IMR-90 (cell line): Measurements from ENCODE around the gene SLC25A12. TPM values are rescaled to one million over a fixed set of nuclear protein-coding genes. Genes with fewer than 3 reads are reported as not detected.

Experiments
- ATAC-seq: fragments of 200-7000 bp; cut with Tn5 transposase; 2 replicates; pipeline ENCODE4 v1.9.1; 2020; ENCODE audit warnings: low read depth, mild to moderate bottlenecking, moderate library complexity
- BruUV-seq: library from RNA; stranded (reverse); fragments of 400-500 nt; replicated peaks from 2 replicates; lab custom pipeline; 2021; lab: Mats Ljungman, UMichigan
- CTCF ChIA-PET: fragments of 300-600 bp; formaldehyde crosslinking; extraction: SDS; loops from one replicate; lab custom pipeline; 2021; ENCODE audit warnings: antibody characterized with exemption; lab: Yijun Ruan, JAX
- POLR2A ChIA-PET: fragments of 300-600 bp; sonication (Branson Sonifier 250); formaldehyde crosslinking; loops from one replicate; lab custom pipeline; 2022; ENCODE audit warnings: antibody characterized with exemption; ENCODE audit not compliant: unreplicated experiment; lab: Charles Lee
- DNase-seq: peaks from one replicate; pipeline ENCODE4 v3.0.0; 2013
- H2AFZ ChIP-seq: replicated peaks from 2 replicates; pipeline ENCODE3; 2013; ENCODE audit warnings: low read length, mild to moderate bottlenecking; ENCODE audit not compliant: poor library complexity
- H2AK5ac ChIP-seq: 2 replicates; pipeline ENCODE4 v1.6.1; 2013; ENCODE audit warnings: low read depth, low read length, inconsistent platforms
- H2AK9ac ChIP-seq: replicated peaks from 2 replicates; pipeline ENCODE3; 2013; ENCODE audit warnings: mild to moderate bottlenecking, low read depth, low read length, moderate library complexity; ENCODE audit not compliant: poor library complexity
- H2BK120ac ChIP-seq: 2 replicates; pipeline ENCODE4 v1.6.1; 2013; ENCODE audit warnings: low read depth, low read length, inconsistent platforms
- H2BK15ac ChIP-seq: 3 replicates; pipeline ENCODE4 v1.6.1; 2013; ENCODE audit warnings: low read depth, low read length, inconsistent platforms
- H2BK20ac ChIP-seq: 2 replicates; pipeline ENCODE4 v1.6.1; 2013; ENCODE audit warnings: low read depth, mild to moderate bottlenecking, inconsistent platforms, low read length, moderate library complexity
- H2BK5ac ChIP-seq: 2 replicates; pipeline ENCODE4 v1.6.1; 2013; ENCODE audit warnings: mild to moderate bottlenecking, low read depth, low read length, inconsistent platforms; ENCODE audit not compliant: poor library complexity, severe bottlenecking
- H3K14ac ChIP-seq: replicated peaks from 2 replicates; pipeline ENCODE4 v1.6.1; 2013; ENCODE audit warnings: low read depth, low read length, inconsistent platforms
- H3K18ac ChIP-seq: 2 replicates; pipeline ENCODE4 v1.6.1; 2013; ENCODE audit warnings: low read depth, low read length, control low read depth
- H3K23ac ChIP-seq: 2 replicates; pipeline ENCODE4 v1.6.1; 2013; ENCODE audit warnings: low read depth, low read length, inconsistent platforms
- H3K27ac ChIP-seq: 2 replicates; pipeline ENCODE4 v1.5.1; 2013; ENCODE audit warnings: mild to moderate bottlenecking, control low read depth, low read length; ENCODE audit not compliant: insufficient read depth
- H3K27me3 ChIP-seq: 2 replicates; pipeline ENCODE4 v1.6.1; 2013; ENCODE audit warnings: low read length; ENCODE audit not compliant: control insufficient read depth, insufficient read depth
- H3K36me3 ChIP-seq: 2 replicates; pipeline ENCODE4 v1.6.1; 2013; ENCODE audit warnings: low read length, mixed read lengths; ENCODE audit not compliant: control insufficient read depth, insufficient read depth
- H3K4ac ChIP-seq: 2 replicates; pipeline ENCODE4 v1.6.1; 2013; ENCODE audit warnings: low read depth, low read length, inconsistent platforms
- H3K4me1 ChIP-seq: 2 replicates; pipeline ENCODE4 v1.6.1; 2013; ENCODE audit warnings: low read length, mixed read lengths; ENCODE audit not compliant: control insufficient read depth, insufficient read depth
- H3K4me2 ChIP-seq: 2 replicates; pipeline ENCODE4 v1.6.1; 2013; ENCODE audit warnings: low read depth, mild to moderate bottlenecking, control low read depth, low read length, moderate library complexity
- H3K4me3 ChIP-seq: 2 replicates; pipeline ENCODE4 v1.5.1; 2013; ENCODE audit warnings: low read depth, mild to moderate bottlenecking, control low read depth, low read length, moderate library complexity; ENCODE audit not compliant: insufficient read depth
- H3K56ac ChIP-seq: 2 replicates; pipeline ENCODE4 v1.6.1; 2013; ENCODE audit warnings: low read length, inconsistent platforms; ENCODE audit not compliant: insufficient read depth; ENCODE audit errors: extremely low read depth
- H3K79me1 ChIP-seq, 2 experiments: 2 replicates each; pipeline ENCODE4 v1.6.1; 2013; ENCODE audit warnings: low read length in 2 of 2, inconsistent platforms in 1 of 2, low read depth in 1 of 2
- H3K9ac ChIP-seq: 2 replicates; pipeline ENCODE4 v1.6.1; 2013; ENCODE audit warnings: low read depth, low read length, control low read depth
- H3K9me1 ChIP-seq: 2 replicates; pipeline ENCODE4 v1.6.1; 2013; ENCODE audit warnings: low read length, inconsistent platforms; ENCODE audit not compliant: insufficient read depth
- H3K9me3 ChIP-seq: 2 replicates; pipeline ENCODE4 v1.6.1; 2013; ENCODE audit warnings: low read length; ENCODE audit not compliant: control insufficient read depth, insufficient read depth
- H4K20me1 ChIP-seq: 2 replicates; pipeline ENCODE4 v1.6.1; 2013; ENCODE audit warnings: low read length, inconsistent platforms; ENCODE audit not compliant: insufficient read depth
- H4K5ac ChIP-seq: 2 replicates; pipeline ENCODE4 v1.6.1; 2013; ENCODE audit warnings: mild to moderate bottlenecking, low read depth, low read length, control low read depth
- H4K8ac ChIP-seq, 2 experiments: 2 replicates each; pipeline ENCODE4 v1.6.1; 2013; ENCODE audit warnings: low read depth in 2 of 2, low read length in 2 of 2, control low read depth in 1 of 2, inconsistent platforms in 1 of 2
- H4K91ac ChIP-seq: 2 replicates; pipeline ENCODE4 v1.6.1; 2013; ENCODE audit warnings: low read depth, low read length, inconsistent platforms; ENCODE audit not compliant: insufficient read depth
- BHLHE40 ChIP-seq: fragments of 150-350 bp; IDR thresholded peaks from 2 replicates; pipeline ENCODE4 v1.6.1; 2016; ENCODE audit warnings: mild to moderate bottlenecking, low read depth, low read length
- CHD1 ChIP-seq: IDR thresholded peaks from 2 replicates; pipeline ENCODE4 v1.6.1; 2012; ENCODE audit warnings: low read depth, low read length, improper control_type of control experiment
- FOS ChIP-seq: fragments of 150-350 bp; IDR thresholded peaks from 2 replicates; pipeline ENCODE4 v1.6.1; 2016; ENCODE audit warnings: low read depth, low read length
- MAFK ChIP-seq: IDR thresholded peaks from 2 replicates; pipeline ENCODE4 v1.6.1; 2012; ENCODE audit warnings: low read depth, low read length, improper control_type of control experiment
- MAZ ChIP-seq: IDR thresholded peaks from 2 replicates; pipeline ENCODE4 v1.6.1; 2012; ENCODE audit warnings: low read depth, mild to moderate bottlenecking, low read length, improper control_type of control experiment, moderate library complexity, borderline replicate concordance
- NFE2L2 ChIP-seq: fragments of 150-350 bp; IDR thresholded peaks from 2 replicates; pipeline ENCODE4 v1.6.1; 2016; ENCODE audit warnings: low read depth, mild to moderate bottlenecking, low read length
- RAD21 ChIP-seq: IDR thresholded peaks from 2 replicates; pipeline ENCODE4 v1.6.1; 2012; ENCODE audit warnings: low read length, improper control_type of control experiment
- RCOR1 ChIP-seq: IDR thresholded peaks from 2 replicates; pipeline ENCODE4 v1.6.1; 2012; ENCODE audit warnings: mild to moderate bottlenecking, low read length, improper control_type of control experiment; ENCODE audit not compliant: insufficient replicate concordance
- RFX5 ChIP-seq: IDR thresholded peaks from 2 replicates; pipeline ENCODE4 v1.8.0; 2012; ENCODE audit warnings: low read depth, mild to moderate bottlenecking, low read length, moderate library complexity
- SMC3 ChIP-seq: fragments of 150-350 bp; IDR thresholded peaks from 2 replicates; pipeline ENCODE4 v1.6.1; 2016; ENCODE audit warnings: low read depth, mild to moderate bottlenecking, antibody characterized with exemption, low read length, moderate library complexity
- WGBS, 2 experiments: methylation state at CpG; one replicate each; pipeline versions ENCODE4 v1.1.5 to v1.1.7; 2013; ENCODE audit warnings: missing lambda C conversion rate in 2 of 2; ENCODE audit not compliant: insufficient read length in 1 of 2; ENCODE audit errors: extremely low coverage in 2 of 2; 5-methylcytosine and 5-hydroxymethylcytosine counted together
- dilution Hi-C: fragments of 300-500 bp; cut with HindIII; formaldehyde crosslinking; loops from one replicate; pipeline ENCODE4 v1.14.3; 2018; ENCODE audit warnings: low sequenced_read_pairs; ENCODE audit not compliant: unreplicated experiment
- in situ Hi-C: fragments of 300-500 bp; cut with MboI; formaldehyde crosslinking; loops from 3 replicates; pipeline ENCODE4 v1.14.3; 2019; ENCODE audit warnings: low sequenced_read_pairs, inconsistent platforms, mixed read lengths
- intact Hi-C: fragments of 100-400 bp; cut with micrococcal nuclease; formaldehyde crosslinking; loops from 2 replicates; pipeline ENCODE4 v1.10.0; 2022
- polyA plus RNA-seq, 3 experiments: library from polyadenylated mRNA; depleted of rRNA; stranded (reverse); fragments of >200 nt; gene quantifications; 2 replicates each; pipeline ENCODE4 v1.2.3, GENCODE V29; 2012; ENCODE audit warnings: low replicate concordance in 1 of 3
- total RNA-seq: library from RNA; depleted of rRNA; stranded (reverse); fragments of >200 nt; gene quantifications from 2 replicates; pipeline ENCODE4 v1.2.3, GENCODE V29; 2012
- TF ChIP-seq, protein P1 (sequence below): fragments of 150-350 bp; IDR thresholded peaks from 2 replicates; pipeline ENCODE4 v1.6.1; 2016; ENCODE audit warnings: low read depth, mild to moderate bottlenecking, low read length, moderate library complexity, borderline replicate concordance
- TF ChIP-seq, protein P2 (sequence below): conservative IDR thresholded peaks from 2 replicates; pipeline ENCODE4 v1.5.1; 2012; ENCODE audit warnings: mild to moderate bottlenecking, low read depth, low read length, improper control_type of control experiment

SLC25A12 gene
- total and polyA plus RNA-seq, 2 of the 4 experiments (the other 2 are of a cell fraction): 16.3 to 17.6 TPM

DNA sequence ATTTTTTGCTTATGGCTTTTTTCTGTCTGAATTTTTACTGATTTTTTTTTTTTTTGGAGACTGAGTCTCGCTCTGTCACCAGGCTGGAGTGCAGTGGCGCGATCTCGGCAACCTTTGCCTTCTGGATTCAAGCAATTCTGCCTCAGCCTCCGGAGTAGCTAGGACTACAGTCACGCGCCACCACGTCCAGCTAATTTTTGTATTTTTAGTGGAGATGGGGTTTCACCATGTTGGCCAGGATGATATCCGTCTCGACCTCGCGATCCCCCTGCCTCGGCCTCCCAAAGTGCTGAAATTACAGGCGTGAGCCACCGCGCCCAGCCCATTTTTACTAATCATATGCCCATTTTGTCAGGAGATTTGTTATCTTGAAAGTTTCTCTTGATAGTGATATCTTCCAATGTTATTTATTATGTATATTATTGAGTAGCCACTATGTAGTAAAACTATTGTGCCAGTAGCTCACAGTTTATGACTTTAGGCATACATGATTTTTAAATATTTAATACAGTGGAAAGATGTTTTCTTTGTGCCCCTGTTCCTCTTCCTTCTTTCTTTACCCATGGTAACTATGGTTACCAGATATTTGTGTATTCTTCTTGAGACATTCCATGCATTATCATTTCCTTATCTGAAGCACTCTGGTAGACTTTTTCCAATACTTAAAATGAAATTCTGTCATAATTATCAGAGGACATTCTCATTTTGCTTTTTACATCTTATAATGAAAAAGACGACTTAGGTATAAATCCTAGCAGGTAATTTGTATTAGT is 30.3 kb upstream of the SLC25A12 start:
- Histone ChIP-seq H4K20me1 (no peaks in the 10 kb centered on the region), H2BK120ac (no peak overlapping the region), H3K9ac (no peak overlapping the region), H3K4me1 (no peaks in the 10 kb centered on the region), H3K9me3 (no peaks in the 10 kb centered on the region), H3K4me2 (no peak overlapping the region), H4K5ac (no peak overlapping the region), H2BK5ac (no peak overlapping the region), H3K4me3 (no peak overlapping the region), H3K23ac (no peak overlapping the region), H3K36me3 (peaks cover 2% of the 10 kb centered on the region; the same call in 1 of the 2 replicates), H3K27ac (no peak overlapping the region), H2BK15ac (no peak overlapping the region), H3K4ac (no peak overlapping the region), H2AFZ (no peak overlapping the region), H3K9me1 (no peaks in the 10 kb centered on the region), H3K18ac (no peak overlapping the region), H2AK9ac (no peak overlapping the region), H4K8ac (no peak overlapping the region), H4K91ac (no peak overlapping the region), H3K79me1 (peaks cover 13 to 23% of the 10 kb centered on the region in 2 experiments), H2AK5ac (no peak overlapping the region), H3K27me3 (no peaks in the 10 kb centered on the region), H3K56ac (no peak overlapping the region), H2BK20ac (no peak overlapping the region), H3K14ac (no peak overlapping the region)
- dilution Hi-C loops: no loop called here
- in situ Hi-C loops: no loop called here
- ChIA-PET CTCF (interaction anchor here (1.5 kb wide), 1 partner anchor 16 kb away, joined by 3 read pairs; no protein-coding TSS in a partner anchor), POLR2A (no interaction called here)
- no peak for DNase-seq
- BruUV-seq: no TSS peak
- no peak for ATAC-seq
- WGBS, 2 experiments: no CpG with 5 or more reads among the region's 17 CpGs
- TF ChIP-seq RFX5: no peak
- no peak for TF ChIP-seq NFE2L2
- no peak for TF ChIP-seq CHD1
- TF ChIP-seq MAFK: no peak
- TF ChIP-seq RAD21: no peak
- no peak for TF ChIP-seq MAZ
- TF ChIP-seq FOS: no peak
- TF ChIP-seq BHLHE40: no peak
- TF ChIP-seq, protein P1, sequence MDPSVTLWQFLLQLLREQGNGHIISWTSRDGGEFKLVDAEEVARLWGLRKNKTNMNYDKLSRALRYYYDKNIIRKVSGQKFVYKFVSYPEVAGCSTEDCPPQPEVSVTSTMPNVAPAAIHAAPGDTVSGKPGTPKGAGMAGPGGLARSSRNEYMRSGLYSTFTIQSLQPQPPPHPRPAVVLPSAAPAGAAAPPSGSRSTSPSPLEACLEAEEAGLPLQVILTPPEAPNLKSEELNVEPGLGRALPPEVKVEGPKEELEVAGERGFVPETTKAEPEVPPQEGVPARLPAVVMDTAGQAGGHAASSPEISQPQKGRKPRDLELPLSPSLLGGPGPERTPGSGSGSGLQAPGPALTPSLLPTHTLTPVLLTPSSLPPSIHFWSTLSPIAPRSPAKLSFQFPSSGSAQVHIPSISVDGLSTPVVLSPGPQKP: no peak
- TF ChIP-seq, protein P2, sequence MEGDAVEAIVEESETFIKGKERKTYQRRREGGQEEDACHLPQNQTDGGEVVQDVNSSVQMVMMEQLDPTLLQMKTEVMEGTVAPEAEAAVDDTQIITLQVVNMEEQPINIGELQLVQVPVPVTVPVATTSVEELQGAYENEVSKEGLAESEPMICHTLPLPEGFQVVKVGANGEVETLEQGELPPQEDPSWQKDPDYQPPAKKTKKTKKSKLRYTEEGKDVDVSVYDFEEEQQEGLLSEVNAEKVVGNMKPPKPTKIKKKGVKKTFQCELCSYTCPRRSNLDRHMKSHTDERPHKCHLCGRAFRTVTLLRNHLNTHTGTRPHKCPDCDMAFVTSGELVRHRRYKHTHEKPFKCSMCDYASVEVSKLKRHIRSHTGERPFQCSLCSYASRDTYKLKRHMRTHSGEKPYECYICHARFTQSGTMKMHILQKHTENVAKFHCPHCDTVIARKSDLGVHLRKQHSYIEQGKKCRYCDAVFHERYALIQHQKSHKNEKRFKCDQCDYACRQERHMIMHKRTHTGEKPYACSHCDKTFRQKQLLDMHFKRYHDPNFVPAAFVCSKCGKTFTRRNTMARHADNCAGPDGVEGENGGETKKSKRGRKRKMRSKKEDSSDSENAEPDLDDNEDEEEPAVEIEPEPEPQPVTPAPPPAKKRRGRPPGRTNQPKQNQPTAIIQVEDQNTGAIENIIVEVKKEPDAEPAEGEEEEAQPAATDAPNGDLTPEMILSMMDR: no peak
- TF ChIP-seq SMC3: no peak
- TF ChIP-seq RCOR1: no peak
- intact Hi-C loops: loop anchor here (5.0 kb wide), 1 partner anchor 112 kb away; no protein-coding TSS in a partner anchor
